Progenitor cell of endocrine pancreas (in vitro differentiated cells): Measurements from ENCODE around the gene ABHD17B. TPM values are rescaled to one million over a fixed set of nuclear protein-coding genes. Genes with fewer than 3 reads are reported as not detected.

ENCODE experiments used
- DNase-seq: peaks from one replicate; pipeline ENCODE4 v3.0.0; 2021; ENCODE audit warnings: low spot score; ENCODE audit not compliant: unreplicated experiment
- H3K27ac Mint-ChIP-seq: 2 replicates; pipeline ENCODE4 v1.8.0; 2021; ENCODE audit warnings: mild to moderate bottlenecking, moderate library complexity, mixed read lengths
- H3K27me3 Mint-ChIP-seq: 2 replicates; pipeline ENCODE4 v1.8.0; 2021; ENCODE audit warnings: mixed read lengths
- H3K36me3 Mint-ChIP-seq: 2 replicates; pipeline ENCODE4 v1.8.0; 2022; ENCODE audit warnings: mixed read lengths; ENCODE audit not compliant: insufficient read depth
- H3K4me1 Mint-ChIP-seq: 2 replicates; pipeline ENCODE4 v1.8.0; 2021; ENCODE audit warnings: low read depth, mixed read lengths
- H3K4me3 Mint-ChIP-seq: 2 replicates; pipeline ENCODE4 v1.8.0; 2021; ENCODE audit warnings: low read depth, mild to moderate bottlenecking, moderate library complexity, mixed read lengths
- H3K9me3 Mint-ChIP-seq: 2 replicates; pipeline ENCODE4 v1.8.0; 2021; ENCODE audit warnings: low read depth, mixed read lengths
- CTCF ChIP-seq: fragments of 200-600 bp; sonication (generic); IDR thresholded peaks from one replicate; pipeline ENCODE4 v1.5.0; 2021; ENCODE audit warnings: antibody characterized with exemption, mild to moderate bottlenecking; ENCODE audit not compliant: unreplicated experiment
- total RNA-seq: library from RNA; stranded (reverse); gene quantifications from 2 replicates; pipeline ENCODE4 v1.2.1, GENCODE V29; 2021

ABHD17B gene
- total RNA-seq, 1 donor from 2014 or later: 38.3 TPM

- no peak for DNase-seq
- H3K36me3 Mint-ChIP-seq: peaks cover 33% of the 10 kb centered on the region
- peaks cover 22% of the 10 kb centered on the region for H3K9me3 Mint-ChIP-seq
Observed at GRCh38 chr9:71886015-71886414, 25.0 kb downstream of the ABHD17B start.

GRCh38 chr9:71885467-71885866 is 25.5 kb downstream of the ABHD17B start:
- Mint-ChIP-seq H3K4me1 (peaks cover 2% of the 10 kb centered on the region), H3K9me3 (peaks cover 26% of the 10 kb centered on the region)

More at GRCh38 chr9:71886015-71886414, 25.0 kb downstream of the ABHD17B start:
- no peak overlapping the region for H3K27ac Mint-ChIP-seq
- no peak for TF ChIP-seq CTCF
- H3K4me3 Mint-ChIP-seq: no peak overlapping the region
- H3K4me1 Mint-ChIP-seq: peaks cover 4% of the 10 kb centered on the region
- no peaks in the 10 kb centered on the region for H3K27me3 Mint-ChIP-seq

GRCh38 chr9:71884005-71884404 is 27.0 kb downstream of the ABHD17B start:
- no peak for DNase-seq
- Mint-ChIP-seq H3K4me3 (no peak overlapping the region), H3K4me1 (peaks cover 2% of the 10 kb centered on the region), H3K27me3 (no peaks in the 10 kb centered on the region), H3K36me3 (peaks cover 41% of the 10 kb centered on the region), H3K9me3 (peaks cover 36% of the 10 kb centered on the region), H3K27ac (no peak overlapping the region)
- TF ChIP-seq CTCF: no peak

More at GRCh38 chr9:71885467-71885866, 25.5 kb downstream of the ABHD17B start:
- no peak for TF ChIP-seq CTCF
- Mint-ChIP-seq H3K4me3 (no peak overlapping the region), H3K36me3 (peaks cover 35% of the 10 kb centered on the region), H3K27ac (no peak overlapping the region), H3K27me3 (no peaks in the 10 kb centered on the region)
- no peak for DNase-seq

- H3K4me1 Mint-ChIP-seq: peaks cover 4% of the 10 kb centered on the region
- H3K27ac Mint-ChIP-seq: no peak overlapping the region
- peaks cover 40% of the 10 kb centered on the region for H3K9me3 Mint-ChIP-seq
- H3K4me3 Mint-ChIP-seq: no peak overlapping the region
- H3K36me3 Mint-ChIP-seq: peaks cover 39% of the 10 kb centered on the region
- H3K27me3 Mint-ChIP-seq: no peaks in the 10 kb centered on the region
- no peak for TF ChIP-seq CTCF
- DNase-seq: no peak
Observed at GRCh38 chr9:71879644-71880174, 31.3 kb downstream of the ABHD17B start.

- Mint-ChIP-seq H3K27ac (no peak overlapping the region), H3K4me1 (peaks cover 4% of the 10 kb centered on the region), H3K4me3 (no peak overlapping the region), H3K36me3 (peaks cover 31% of the 10 kb centered on the region), H3K27me3 (no peaks in the 10 kb centered on the region), H3K9me3 (peaks cover 30% of the 10 kb centered on the region)
- no peak for DNase-seq
- TF ChIP-seq CTCF: no peak
Observed at GRCh38 chr9:71878327-71879274, 32.4 kb downstream of the ABHD17B start.
